Activated naive CD8-positive, alpha-beta T cell (primary cell): ENCODE measurements around the gene UFD1.
"Not testable (repeated sequence)": the region's sequence is repeated elsewhere in the genome, so short reads cannot be mapped to it uniquely, and the experiment has no call there.

Experiments used
- H3K27ac Mint-ChIP-seq: one replicate; pipeline ENCODE4 v1.8.0; 2021; ENCODE audit warnings: mixed read lengths
- H3K27me3 Mint-ChIP-seq: one replicate; pipeline ENCODE4 v1.8.0; 2021; ENCODE audit warnings: mixed read lengths
- H3K36me3 Mint-ChIP-seq: one replicate; pipeline ENCODE4 v1.8.0; 2021; ENCODE audit warnings: mixed read lengths
- H3K4me1 Mint-ChIP-seq: one replicate; pipeline ENCODE4 v1.8.0; 2021; ENCODE audit warnings: low read depth, mixed read lengths
- H3K4me3 Mint-ChIP-seq: one replicate; pipeline ENCODE4 v1.8.0; 2021; ENCODE audit warnings: mild to moderate bottlenecking, mixed read lengths
- H3K9me3 Mint-ChIP-seq: one replicate; pipeline ENCODE4 v1.8.0; 2021; ENCODE audit warnings: low read depth, mixed read lengths

UFD1 gene

GRCh38 chr22:19445279-19445982, 33.6 kb downstream of the UFD1 start:
- not testable (repeated sequence) for H3K9me3 Mint-ChIP-seq, H3K36me3 Mint-ChIP-seq, H3K27me3 Mint-ChIP-seq
- Mint-ChIP-seq H3K27ac (peak overlapping the region; percentile 46), H3K4me3 (peak overlapping the region; percentile 70), H3K4me1 (peaks cover 37% of the 10 kb centered on the region)

- Mint-ChIP-seq H3K4me1 (peaks cover 31% of the 10 kb centered on the region), H3K27ac (no peak overlapping the region), H3K9me3 (no peaks in the 10 kb centered on the region), H3K4me3 (no peak overlapping the region), H3K27me3 (no peaks in the 10 kb centered on the region), H3K36me3 (no peaks in the 10 kb centered on the region)
Measured at GRCh38 chr22:19443544-19444211, 35.3 kb downstream of the UFD1 start.

DNA sequence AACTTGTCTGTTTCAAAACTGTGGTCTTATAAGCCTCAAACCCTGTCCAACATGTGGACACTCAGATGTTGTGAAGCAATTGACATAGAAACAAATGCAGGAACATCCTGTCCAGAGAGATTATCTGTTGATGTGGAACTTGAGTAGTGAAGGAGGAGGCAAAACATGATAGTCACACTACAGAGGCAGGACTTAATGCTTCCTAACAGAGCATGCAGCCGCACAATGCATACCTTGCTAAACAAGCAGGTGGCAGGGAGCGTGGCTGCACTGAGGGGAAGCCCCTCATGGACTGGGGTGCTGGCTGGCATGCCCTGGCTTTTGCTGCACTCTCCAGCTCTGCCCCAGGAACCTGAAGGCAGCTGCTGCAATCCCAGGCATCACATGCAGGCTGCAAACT, 36.8 kb downstream of the UFD1 start:
- no peak overlapping the region for H3K4me3 Mint-ChIP-seq
- peaks cover 24% of the 10 kb centered on the region for H3K4me1 Mint-ChIP-seq
- no peaks in the 10 kb centered on the region for H3K9me3 Mint-ChIP-seq
- no peaks in the 10 kb centered on the region for H3K27me3 Mint-ChIP-seq
- no peak overlapping the region for H3K27ac Mint-ChIP-seq
- H3K36me3 Mint-ChIP-seq: peaks cover 3% of the 10 kb centered on the region

- Mint-ChIP-seq H3K27me3 (no peaks in the 10 kb centered on the region), H3K4me3 (no peak overlapping the region), H3K9me3 (no peaks in the 10 kb centered on the region), H3K36me3 (peaks cover 3% of the 10 kb centered on the region), H3K27ac (no peak overlapping the region), H3K4me1 (peaks cover 14% of the 10 kb centered on the region)
Measured at GRCh38 chr22:19440411-19441195, 38.4 kb downstream of the UFD1 start.

GRCh38 chr22:19438298-19438697, 40.7 kb downstream of the UFD1 start:
- Mint-ChIP-seq H3K4me1 (peaks cover 10% of the 10 kb centered on the region), H3K36me3 (peaks cover 3% of the 10 kb centered on the region), H3K27ac (peak overlapping the region; percentile 31), H3K9me3 (no peaks in the 10 kb centered on the region), H3K27me3 (no peaks in the 10 kb centered on the region), H3K4me3 (no peak overlapping the region)

DNA sequence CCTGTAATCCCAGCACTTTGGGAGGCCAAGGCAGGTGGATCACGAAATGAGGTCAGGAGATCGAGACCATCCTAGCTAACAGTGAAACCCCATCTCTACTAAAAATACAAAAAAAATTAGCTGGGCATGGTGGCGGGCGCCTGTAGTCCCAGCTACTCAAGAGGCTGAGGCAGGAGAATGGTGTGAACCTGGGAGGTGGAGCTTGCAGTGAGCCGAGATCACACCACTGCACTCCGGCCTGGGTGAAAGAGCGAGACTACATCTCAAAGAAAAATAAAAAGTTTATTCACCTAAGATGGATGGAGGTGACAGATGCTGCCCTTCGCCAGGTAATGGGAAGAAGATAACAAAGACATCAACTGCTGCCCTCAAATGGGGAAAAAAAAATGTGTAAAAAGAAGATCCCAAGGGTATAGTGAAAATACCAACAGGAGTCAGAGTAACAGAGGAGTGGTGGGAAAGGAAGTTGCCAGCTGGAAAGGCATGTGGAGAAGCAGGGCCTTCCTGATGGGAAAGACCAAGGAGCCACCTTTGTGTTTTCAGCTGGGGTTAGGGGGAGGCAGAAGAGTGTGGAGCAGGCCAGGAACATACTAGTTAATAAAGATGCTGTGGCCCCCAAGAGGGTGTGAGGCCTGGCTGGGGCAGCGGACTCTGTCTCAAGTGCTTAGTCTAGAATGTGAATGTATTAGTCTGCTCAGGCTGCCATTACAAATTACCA, 42.4 kb downstream of the UFD1 start:
- H3K4me1 Mint-ChIP-seq: peaks cover 16% of the 10 kb centered on the region
- not testable (repeated sequence) for H3K9me3 Mint-ChIP-seq, H3K36me3 Mint-ChIP-seq, H3K27me3 Mint-ChIP-seq, H3K27ac Mint-ChIP-seq, H3K4me3 Mint-ChIP-seq

DNA sequence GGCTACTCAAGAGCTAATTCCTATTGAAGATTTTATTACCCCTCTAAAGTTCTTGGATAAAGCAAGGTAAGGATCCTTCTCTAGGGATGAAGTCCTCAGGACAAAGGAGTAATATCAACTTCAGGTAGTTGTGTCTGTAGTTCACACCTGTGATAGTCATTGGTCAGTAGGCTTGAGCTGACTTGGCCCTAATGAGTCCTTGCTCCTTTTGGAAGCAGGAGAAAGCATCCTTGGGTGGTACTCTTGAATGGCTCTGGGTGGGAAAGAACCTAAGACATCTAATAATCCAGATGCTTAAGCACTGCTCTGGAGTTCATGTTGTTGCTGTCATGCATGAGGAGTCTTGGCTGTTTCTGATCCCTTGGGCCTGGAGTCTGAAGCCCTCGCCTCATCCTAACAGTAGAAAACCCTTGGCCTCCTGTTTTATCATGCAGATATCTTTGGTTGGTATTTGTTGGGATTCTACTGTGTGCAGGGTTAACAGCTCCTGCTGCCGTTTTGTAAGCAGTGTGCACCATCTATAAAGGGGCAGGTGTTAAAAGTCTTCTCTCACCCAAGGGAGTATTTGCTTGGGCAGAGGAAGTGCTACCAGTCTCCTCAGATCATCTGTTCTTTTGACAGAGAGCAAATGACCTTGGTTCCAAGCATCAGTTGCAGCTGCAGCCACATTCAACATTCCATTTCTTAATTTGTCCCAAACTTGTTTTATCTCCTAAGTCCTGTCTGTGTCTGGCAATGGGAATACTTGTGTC, 44.0 kb downstream of the UFD1 start:
- Mint-ChIP-seq H3K4me3 (no peak overlapping the region), H3K27me3 (no peaks in the 10 kb centered on the region), H3K4me1 (peaks cover 22% of the 10 kb centered on the region), H3K36me3 (peaks cover 3% of the 10 kb centered on the region), H3K9me3 (no peaks in the 10 kb centered on the region), H3K27ac (peak overlapping the region; percentile 64)

GRCh38 chr22:19434401-19434800, 44.6 kb downstream of the UFD1 start:
- Mint-ChIP-seq H3K4me3 (peak overlapping the region; percentile 93), H3K27me3 (no peaks in the 10 kb centered on the region), H3K9me3 (no peaks in the 10 kb centered on the region), H3K27ac (peak overlapping the region; percentile 68), H3K4me1 (peaks cover 28% of the 10 kb centered on the region), H3K36me3 (peaks cover 3% of the 10 kb centered on the region)

GRCh38 chr22:19432133-19432851, 46.7 kb downstream of the UFD1 start, which contains the start of gene MRPL40:
MRPL40 (plus strand) TSS chr22:19432545; CDS start chr22:19432555, 10 bp downstream.
- no peaks in the 10 kb centered on the region for H3K27me3 Mint-ChIP-seq
- H3K9me3 Mint-ChIP-seq: no peaks in the 10 kb centered on the region
- peaks cover 43% of the 10 kb centered on the region for H3K4me1 Mint-ChIP-seq
- H3K36me3 Mint-ChIP-seq: no peaks in the 10 kb centered on the region
- peak within 1 kb of the TSS; percentile 94 for H3K27ac Mint-ChIP-seq
- peak within 1 kb of the TSS; percentile 93 for H3K4me3 Mint-ChIP-seq

DNA sequence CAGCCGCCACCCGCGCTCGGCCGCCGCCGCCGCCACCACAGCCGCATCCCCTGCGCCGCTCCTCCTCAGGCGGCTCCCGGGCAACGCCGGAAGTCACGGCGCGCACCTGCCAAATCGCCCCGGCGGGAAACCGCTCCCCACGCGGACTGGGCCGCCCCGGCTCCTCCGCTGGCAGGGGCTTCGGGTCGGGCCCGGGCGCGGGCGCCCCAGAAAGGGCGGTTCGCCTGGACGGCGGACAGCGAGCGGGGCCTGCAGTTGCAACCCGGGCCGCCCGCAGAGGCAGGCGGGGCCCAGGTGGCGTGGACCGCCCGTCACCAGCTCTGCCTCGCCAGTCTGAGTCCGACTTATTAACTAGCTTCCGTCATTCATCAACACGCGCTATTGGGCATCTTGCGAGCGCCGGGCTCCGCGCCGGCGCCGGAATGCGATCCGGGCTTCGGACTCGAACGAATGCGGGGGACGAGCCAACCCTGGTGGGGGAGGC, 47.3 kb downstream of the UFD1 start, which contains the start of gene HIRA:
Gene HIRA (minus strand): TSS at position 85 of the 484 bp plus-strand sequence. CDS start 257 bp downstream, outside the sequence.
- Mint-ChIP-seq H3K27ac (peak within 1 kb of the TSS; percentile 94), H3K9me3 (no peaks in the 10 kb centered on the region), H3K4me1 (peaks cover 48% of the 10 kb centered on the region), H3K36me3 (no peaks in the 10 kb centered on the region), H3K27me3 (no peaks in the 10 kb centered on the region), H3K4me3 (peak within 1 kb of the TSS; percentile 93)

GRCh38 chr22:19430890-19431541, 48.0 kb downstream of the UFD1 start:
- Mint-ChIP-seq H3K27me3 (no peaks in the 10 kb centered on the region), H3K4me1 (peaks cover 55% of the 10 kb centered on the region), H3K36me3 (no peaks in the 10 kb centered on the region), H3K4me3 (peak overlapping the region; percentile 90), H3K9me3 (no peaks in the 10 kb centered on the region), H3K27ac (peak overlapping the region; percentile 77)

DNA sequence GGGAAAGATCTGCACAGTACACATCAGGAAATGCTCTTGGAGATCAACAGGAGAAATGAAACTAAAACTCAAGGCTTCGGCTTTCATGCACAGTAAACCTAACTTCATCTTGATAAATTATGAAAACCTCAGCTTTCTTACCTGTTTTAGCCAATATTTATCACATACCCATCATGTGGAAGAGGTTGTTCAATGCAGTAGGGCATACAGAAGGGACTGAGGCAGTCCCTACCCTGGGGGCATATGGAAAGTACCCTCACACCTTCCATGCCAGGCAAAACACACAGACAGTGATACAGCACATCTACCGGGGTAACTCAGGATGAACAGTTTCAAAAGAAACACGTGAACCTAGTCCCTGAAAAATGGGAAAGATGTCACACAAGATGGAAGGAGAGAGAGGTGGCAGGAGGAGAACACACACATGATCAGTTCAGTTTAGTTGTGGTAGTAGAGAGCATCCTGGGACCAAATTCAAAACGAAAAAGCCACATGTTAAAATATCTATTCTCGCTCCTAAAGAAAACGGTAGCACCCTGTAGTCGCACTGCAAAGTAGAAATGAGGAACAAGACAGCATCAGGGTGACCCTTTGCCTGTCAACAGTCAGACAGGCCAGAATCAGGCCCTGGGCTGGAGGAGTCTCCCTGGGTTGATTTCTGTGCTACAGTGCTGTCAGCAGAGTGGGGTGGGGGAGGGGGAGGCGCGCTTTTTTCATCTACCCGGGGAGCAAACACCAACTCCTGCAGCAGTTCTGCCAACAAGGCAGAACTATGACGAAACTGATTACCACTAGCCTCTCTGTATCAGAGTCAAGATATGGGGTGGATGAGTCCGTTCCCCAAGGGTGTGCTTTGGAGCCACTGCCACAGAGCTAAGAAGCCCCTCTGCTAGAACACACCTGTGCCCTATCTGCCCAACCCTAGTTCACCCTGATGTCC, 48.8 kb downstream of the UFD1 start:
- no peaks in the 10 kb centered on the region for H3K36me3 Mint-ChIP-seq
- H3K4me3 Mint-ChIP-seq: peak overlapping the region; percentile 90
- H3K27ac Mint-ChIP-seq: peak overlapping the region; percentile 77
- H3K27me3 Mint-ChIP-seq: no peaks in the 10 kb centered on the region
- peaks cover 54% of the 10 kb centered on the region for H3K4me1 Mint-ChIP-seq
- H3K9me3 Mint-ChIP-seq: no peaks in the 10 kb centered on the region
